GM18873 (cell line): ENCODE results near the gene KIT.

Experiments
- ATAC-seq: cut with Tn5 transposase; IDR thresholded peaks from one replicate; pipeline ENCODE4 v1.9.1; 2021; ENCODE audit warnings: mild to moderate bottlenecking, moderate library complexity, moderate number of reproducible peaks; ENCODE audit not compliant: unreplicated experiment, low FRiP score

KIT gene

DNA sequence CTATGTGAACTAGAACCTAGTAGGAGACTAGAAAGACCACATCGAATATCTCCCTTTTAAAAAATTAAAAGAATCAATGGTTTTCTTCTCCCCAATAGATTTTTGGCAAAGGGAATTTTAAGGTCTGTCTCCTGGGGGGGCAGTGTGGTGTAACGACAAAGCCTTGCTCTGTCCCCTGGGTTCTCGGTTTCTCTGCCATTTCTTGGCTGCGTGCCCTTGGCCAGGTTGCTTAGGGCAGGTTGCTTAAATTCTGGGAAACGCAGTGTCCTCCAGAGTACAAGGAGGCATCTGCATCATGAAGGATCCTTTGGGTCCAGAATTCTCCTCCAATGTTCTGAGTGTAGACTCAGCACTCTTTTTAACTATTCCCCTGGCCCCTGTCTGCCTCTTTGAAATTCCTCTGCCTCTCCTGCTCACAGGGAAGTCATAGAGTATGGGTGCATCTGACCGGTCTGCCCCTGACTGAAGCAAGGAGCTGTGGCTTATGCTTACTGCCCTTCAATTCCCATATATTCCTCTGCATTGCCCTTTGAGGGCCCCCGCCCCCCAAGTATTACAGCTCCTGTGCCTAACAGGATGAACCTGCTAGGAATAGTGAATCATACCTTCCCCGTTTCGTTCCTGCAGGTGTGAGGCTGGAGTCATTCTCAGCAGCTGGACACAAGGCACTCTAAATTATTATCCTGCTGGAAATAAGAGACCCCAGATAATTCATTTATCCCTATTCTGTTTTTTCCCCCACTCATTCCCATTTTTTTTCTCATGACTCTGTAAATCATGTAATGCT is 2.2 kb downstream of the KIT start:
- no peak for ATAC-seq

GRCh38 chr4:54660591-54660990 is 2.8 kb downstream of the KIT start:
- ATAC-seq = no peak

- no peak for ATAC-seq
Measured at GRCh38 chr4:54661169-54661568, 3.4 kb downstream of the KIT start.

GRCh38 chr4:54661686-54662085 is 3.9 kb downstream of the KIT start:
- ATAC-seq = no peak

GRCh38 chr4:54662123-54662522 is 4.4 kb downstream of the KIT start:
- ATAC-seq = no peak

DNA sequence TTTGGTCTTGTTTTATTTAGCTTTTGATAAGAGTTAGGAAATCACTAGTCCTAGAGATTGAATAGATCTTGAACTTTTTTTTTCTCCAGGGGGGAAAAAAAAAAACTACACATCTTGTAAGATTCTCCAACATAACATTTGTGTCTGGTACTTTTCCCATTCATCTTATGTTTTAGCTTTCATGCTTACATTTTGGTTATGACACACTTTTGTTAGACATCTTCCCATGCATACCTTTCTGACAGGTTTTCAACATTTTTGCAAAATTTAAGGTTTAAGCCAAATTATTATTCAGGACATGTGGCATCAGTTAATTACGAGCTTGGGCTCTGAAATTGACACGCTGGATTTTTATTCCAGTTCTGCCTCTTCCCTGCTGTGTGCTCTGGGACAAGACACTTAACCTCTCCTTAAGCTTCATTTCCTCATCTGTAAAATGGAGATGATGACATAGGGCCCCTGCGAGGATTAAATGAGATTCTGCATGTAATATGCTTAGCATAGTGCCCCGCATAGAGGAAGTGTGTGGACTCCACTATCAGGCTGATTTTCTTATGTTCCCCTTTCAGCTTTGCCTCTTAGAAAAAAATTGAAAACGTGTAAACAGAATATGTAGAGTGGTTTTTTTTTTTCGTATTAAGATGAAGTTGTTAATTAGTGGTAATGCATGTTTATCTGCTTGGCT is 5.3 kb downstream of the KIT start:
- no peak for ATAC-seq

DNA sequence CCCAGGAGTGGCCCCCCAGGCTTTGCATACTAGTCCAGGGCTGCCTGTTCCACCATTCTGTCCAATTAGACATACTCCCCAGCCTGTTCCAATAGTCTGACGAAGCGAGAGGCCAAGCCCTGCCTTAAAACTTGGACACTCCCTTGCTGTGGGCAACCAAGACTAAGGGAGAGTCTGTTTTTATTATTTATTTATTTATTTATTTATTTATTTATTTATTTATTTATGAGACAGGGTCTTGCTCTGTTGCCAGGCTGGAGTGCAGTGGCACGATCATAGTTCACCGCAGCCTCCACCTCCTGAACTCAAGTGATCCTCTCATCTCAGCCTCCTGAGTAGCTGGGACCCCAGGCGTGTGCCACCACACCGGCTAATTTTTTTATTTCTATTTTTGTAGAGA is 6.6 kb downstream of the KIT start:
- no peak for ATAC-seq

GRCh38 chr4:54668014-54668611 is 10.4 kb downstream of the KIT start:
- ATAC-seq = no peak

GRCh38 chr4:54669831-54670230 is 12.1 kb downstream of the KIT start:
- no peak for ATAC-seq

- no peak for ATAC-seq
Measured at GRCh38 chr4:54675721-54676461, 18.1 kb downstream of the KIT start.

DNA sequence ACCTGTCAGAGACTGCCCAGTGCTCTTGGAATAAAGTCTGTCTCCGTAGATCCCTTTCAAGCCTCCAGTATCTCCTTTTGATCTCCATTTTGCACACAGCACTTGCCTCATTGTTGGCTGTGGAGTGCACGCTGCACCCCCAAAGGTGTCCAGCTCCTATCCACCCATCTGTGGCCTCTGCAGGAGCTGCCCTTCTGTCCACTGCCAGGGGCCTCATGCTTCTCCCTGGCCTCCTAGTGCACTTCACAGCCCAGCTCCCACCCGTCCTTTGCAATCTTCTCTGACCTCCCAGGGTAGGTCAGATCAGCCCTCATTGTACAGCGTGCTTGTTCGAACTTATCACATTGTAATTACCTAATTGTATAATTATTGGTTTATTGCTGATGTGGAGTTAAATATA is 18.9 kb downstream of the KIT start:
- no peak for ATAC-seq

DNA sequence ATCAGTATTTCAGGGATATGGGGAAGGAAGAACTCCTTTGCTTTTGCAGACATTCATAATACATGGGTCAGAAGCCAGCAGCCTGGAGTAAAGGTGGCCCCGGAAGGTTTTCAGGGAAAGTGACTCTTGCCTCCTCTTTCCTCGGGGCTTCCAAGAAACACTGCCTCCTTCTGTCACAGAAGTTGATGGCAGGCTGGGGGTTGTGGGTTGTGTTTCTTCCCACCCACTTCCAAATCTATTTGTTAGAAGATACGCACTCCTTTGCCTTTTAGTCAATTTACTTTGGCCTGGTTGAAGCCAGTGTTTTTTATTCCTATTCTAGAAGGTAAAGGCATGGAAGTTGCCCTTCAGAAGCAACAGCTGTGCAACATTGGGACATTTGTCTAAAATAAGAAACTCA is 19.7 kb downstream of the KIT start:
- ATAC-seq = no peak

GRCh38 chr4:54677853-54678650 is 20.3 kb downstream of the KIT start:
- ATAC-seq = no peak

- ATAC-seq = no peak
Measured at GRCh38 chr4:54678826-54679225, 21.1 kb downstream of the KIT start.

- ATAC-seq = no peak
Measured at GRCh38 chr4:54679813-54680212, 22.1 kb downstream of the KIT start.

DNA sequence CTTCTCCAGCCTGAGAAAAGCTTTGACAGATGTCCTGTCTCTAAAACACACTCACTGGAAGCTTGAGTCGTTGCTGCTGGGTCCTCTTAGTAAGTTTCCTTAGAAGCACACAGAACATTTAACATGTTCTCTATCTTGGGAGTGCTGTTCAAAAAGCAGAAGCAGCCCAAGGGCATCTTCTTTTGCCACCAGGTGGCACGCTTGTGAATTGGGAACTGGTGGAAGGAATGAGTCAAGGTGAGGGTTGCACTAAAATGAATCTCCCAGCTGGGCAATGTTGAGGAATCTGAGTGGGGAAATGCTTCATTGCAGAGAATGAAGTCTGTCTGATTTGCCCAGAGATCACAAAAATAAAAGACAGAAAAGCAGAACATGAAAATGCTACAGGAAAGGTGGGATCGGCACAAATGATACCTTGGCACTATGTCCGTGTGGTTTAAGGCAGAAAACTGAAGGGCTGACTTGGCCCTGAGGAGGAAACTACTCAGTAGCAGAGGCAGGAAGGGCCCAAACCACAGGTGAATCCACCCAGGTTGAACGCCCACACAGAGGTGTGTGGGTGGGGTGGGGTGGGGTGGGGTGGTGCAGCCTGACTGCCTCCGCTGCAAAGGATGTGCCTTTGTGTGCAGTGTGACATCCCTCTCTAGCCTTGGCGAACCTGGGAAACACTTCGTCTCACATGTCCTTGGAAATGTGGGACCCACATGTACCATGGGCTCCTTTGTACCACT is 26.0 kb downstream of the KIT start:
- ATAC-seq = no peak

- no peak for ATAC-seq
Measured at GRCh38 chr4:54685810-54686209, 28.1 kb downstream of the KIT start.

- no peak for ATAC-seq
Measured at GRCh38 chr4:54687887-54688841, 30.4 kb downstream of the KIT start.
